Measurements from ENCODE around the gene RPS25. TPM values are rescaled to one million over a fixed set of nuclear protein-coding genes. Genes with fewer than 3 reads are reported as not detected.
"Not testable (repeated sequence)": the region's sequence is repeated elsewhere in the genome, so short reads cannot be mapped to it uniquely, and the experiment has no call there.

Gene RPS25
- total RNA-seq, 1 donor from 2014 or later: 949 TPM

- no peak overlapping the region for H3K4me3 Mint-ChIP-seq (ENCODE audit: unreplicated experiment)
- H3K36me3 Mint-ChIP-seq (ENCODE audit: unreplicated experiment): no peaks in the 10 kb centered on the region
- TF ChIP-seq, protein P1, sequence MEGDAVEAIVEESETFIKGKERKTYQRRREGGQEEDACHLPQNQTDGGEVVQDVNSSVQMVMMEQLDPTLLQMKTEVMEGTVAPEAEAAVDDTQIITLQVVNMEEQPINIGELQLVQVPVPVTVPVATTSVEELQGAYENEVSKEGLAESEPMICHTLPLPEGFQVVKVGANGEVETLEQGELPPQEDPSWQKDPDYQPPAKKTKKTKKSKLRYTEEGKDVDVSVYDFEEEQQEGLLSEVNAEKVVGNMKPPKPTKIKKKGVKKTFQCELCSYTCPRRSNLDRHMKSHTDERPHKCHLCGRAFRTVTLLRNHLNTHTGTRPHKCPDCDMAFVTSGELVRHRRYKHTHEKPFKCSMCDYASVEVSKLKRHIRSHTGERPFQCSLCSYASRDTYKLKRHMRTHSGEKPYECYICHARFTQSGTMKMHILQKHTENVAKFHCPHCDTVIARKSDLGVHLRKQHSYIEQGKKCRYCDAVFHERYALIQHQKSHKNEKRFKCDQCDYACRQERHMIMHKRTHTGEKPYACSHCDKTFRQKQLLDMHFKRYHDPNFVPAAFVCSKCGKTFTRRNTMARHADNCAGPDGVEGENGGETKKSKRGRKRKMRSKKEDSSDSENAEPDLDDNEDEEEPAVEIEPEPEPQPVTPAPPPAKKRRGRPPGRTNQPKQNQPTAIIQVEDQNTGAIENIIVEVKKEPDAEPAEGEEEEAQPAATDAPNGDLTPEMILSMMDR (IDR thresholded peaks at IDR 0.05): no peak
- peaks cover 34% of the 10 kb centered on the region for H3K27me3 Mint-ChIP-seq (ENCODE audit: unreplicated experiment)
- H3K27ac Mint-ChIP-seq (ENCODE audit: unreplicated experiment): no peak overlapping the region
- no peaks in the 10 kb centered on the region for H3K9me3 Mint-ChIP-seq (ENCODE audit: unreplicated experiment)
- DNase-seq (ENCODE audit: extremely low spot score, unreplicated experiment): no peak
- no peaks in the 10 kb centered on the region for H3K4me1 Mint-ChIP-seq (ENCODE audit: unreplicated experiment)
Measured at GRCh38 chr11:118975771-118976709, 42.1 kb downstream of the RPS25 start.

GRCh38 chr11:118973985-118974384 is 44.2 kb downstream of the RPS25 start:
- H3K9me3 Mint-ChIP-seq (ENCODE audit: unreplicated experiment): no peaks in the 10 kb centered on the region
- H3K4me3 Mint-ChIP-seq (ENCODE audit: unreplicated experiment): no peak overlapping the region
- H3K36me3 Mint-ChIP-seq (ENCODE audit: unreplicated experiment): no peaks in the 10 kb centered on the region
- H3K4me1 Mint-ChIP-seq (ENCODE audit: unreplicated experiment): no peaks in the 10 kb centered on the region
- no peak for DNase-seq (ENCODE audit: extremely low spot score, unreplicated experiment)
- TF ChIP-seq, protein P1 (IDR thresholded peaks at IDR 0.05): no peak
- peaks cover 36% of the 10 kb centered on the region for H3K27me3 Mint-ChIP-seq (ENCODE audit: unreplicated experiment)
- H3K27ac Mint-ChIP-seq (ENCODE audit: unreplicated experiment): no peak overlapping the region

DNA sequence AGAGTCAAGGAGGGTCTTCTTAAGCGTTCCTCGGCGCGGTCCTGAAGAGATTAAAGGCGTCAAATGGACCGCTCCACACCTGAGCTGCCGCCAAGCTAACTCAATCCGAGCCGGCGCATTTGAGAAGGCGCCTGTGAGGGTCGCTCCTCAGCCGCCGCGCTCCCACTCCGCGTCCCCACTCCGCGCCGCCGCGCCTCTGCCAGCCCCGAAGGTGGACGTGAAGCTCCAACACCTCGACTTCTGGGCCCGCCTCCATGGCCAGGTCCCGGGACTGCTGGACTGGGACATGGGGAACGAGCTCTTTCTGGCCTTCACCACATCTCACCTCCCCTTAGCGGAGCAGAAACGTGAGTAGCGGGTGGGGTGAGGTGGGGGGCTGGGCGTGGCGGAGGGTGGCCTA is 46.5 kb downstream of the RPS25 start, which contains the start of gene FOXR1:
FOXR1 (plus strand) TSS at position 116 of the 400 bp plus-strand sequence; CDS start at position 287, 171 bp downstream.
- no peak within 1 kb of the TSS for H3K4me3 Mint-ChIP-seq (ENCODE audit: unreplicated experiment)

GRCh38 chr11:118969508-118969907 is 48.6 kb downstream of the RPS25 start:
- not testable (repeated sequence) for H3K9me3 Mint-ChIP-seq (ENCODE audit: unreplicated experiment); H3K4me3 Mint-ChIP-seq (ENCODE audit: unreplicated experiment); H3K27ac Mint-ChIP-seq (ENCODE audit: unreplicated experiment); H3K4me1 Mint-ChIP-seq (ENCODE audit: unreplicated experiment); H3K36me3 Mint-ChIP-seq (ENCODE audit: unreplicated experiment); DNase-seq (ENCODE audit: extremely low spot score, unreplicated experiment)
- peaks cover 22% of the 10 kb centered on the region for H3K27me3 Mint-ChIP-seq (ENCODE audit: unreplicated experiment)

More for the DNA sequence above, 46.5 kb downstream of the RPS25 start, which contains the start of gene FOXR1:
- no peak for DNase-seq (ENCODE audit: extremely low spot score, unreplicated experiment)
- no peaks in the 10 kb centered on the region for H3K36me3 Mint-ChIP-seq (ENCODE audit: unreplicated experiment)
- H3K9me3 Mint-ChIP-seq (ENCODE audit: unreplicated experiment): no peaks in the 10 kb centered on the region
- TF ChIP-seq, protein P1 (IDR thresholded peaks at IDR 0.05): no peak
- peaks cover 38% of the 10 kb centered on the region for H3K27me3 Mint-ChIP-seq (ENCODE audit: unreplicated experiment)
- no peak within 1 kb of the TSS for H3K27ac Mint-ChIP-seq (ENCODE audit: unreplicated experiment)
- no peaks in the 10 kb centered on the region for H3K4me1 Mint-ChIP-seq (ENCODE audit: unreplicated experiment)

Small RNA genes within 50 kb of the gene (microRNA-seq; reads per million reads assigned to microRNA genes)
- not detected for gene MIR3656 (ENCODE audit: unreplicated experiment)

Other genes starting within 250 kb of the RPS25 start
- gene DDX6, start 227.2 kb downstream of the RPS25 start, total RNA-seq: 148 and 157 TPM in 2 replicates
- not detected in 2 replicates for gene CXCR5, start 134.5 kb downstream of the RPS25 start, total RNA-seq
- gene BCL9L, start 92.4 kb downstream of the RPS25 start, total RNA-seq: 115 and 122 TPM in 2 replicates
- 0.42 and 0.86 TPM in 2 replicates for gene UPK2, start 62.0 kb downstream of the RPS25 start, total RNA-seq
- not detected in 2 replicates for gene FOXR1, start 46.6 kb downstream of the RPS25 start, total RNA-seq
- gene CENATAC, start 20.2 kb downstream of the RPS25 start, total RNA-seq: 31.6 and 32.7 TPM in 2 replicates
- 71.4 and 75.3 TPM in 2 replicates for gene TRAPPC4, start 423 bp upstream of the RPS25 start, total RNA-seq
- 15.6 and 16.3 TPM in 2 replicates for gene SLC37A4, start 12.5 kb upstream of the RPS25 start, total RNA-seq
- gene HYOU1, start 38.9 kb upstream of the RPS25 start, total RNA-seq: 168 TPM in 2 replicates
- 42.6 and 45.9 TPM in 2 replicates for gene VPS11, start 49.5 kb upstream of the RPS25 start, total RNA-seq
- gene HMBS, start 66.5 kb upstream of the RPS25 start, total RNA-seq: 15.7 and 18.6 TPM in 2 replicates
- 44.4 and 45.2 TPM in 2 replicates for gene DPAGT1, start 83.5 kb upstream of the RPS25 start, total RNA-seq
- gene C2CD2L, start 89.0 kb upstream of the RPS25 start, total RNA-seq: 10.9 and 11.7 TPM in 2 replicates
- 26.1 and 27.6 TPM in 2 replicates for gene HINFP, start 103.2 kb upstream of the RPS25 start, total RNA-seq
- 0.63 and 0.75 TPM in 2 replicates for gene ABCG4, start 130.7 kb upstream of the RPS25 start, total RNA-seq
- gene NLRX1, start 150.4 kb upstream of the RPS25 start, total RNA-seq: 8.9 and 10.0 TPM in 2 replicates
- not detected in 2 replicates for gene NHERF4, start 167.1 kb upstream of the RPS25 start, total RNA-seq
- gene CBL, start 188.0 kb upstream of the RPS25 start, total RNA-seq: 20.8 and 21.7 TPM in 2 replicates

All from osteocyte (in vitro differentiated cells).